Measurements from ENCODE around the gene POLD4.
"Not testable (repeated sequence)": the region's sequence is repeated elsewhere in the genome, so short reads cannot be mapped to it uniquely, and the experiment has no call there.

The POLD4 gene

GRCh38 chr11:67353317-67354074 lies at the start of gene POLD4:
TSS of gene POLD4 (minus strand) at chr11:67353546. CDS start at chr11:67353399, 147 bp downstream.
- DNase-seq: peak; percentile 77

DNA sequence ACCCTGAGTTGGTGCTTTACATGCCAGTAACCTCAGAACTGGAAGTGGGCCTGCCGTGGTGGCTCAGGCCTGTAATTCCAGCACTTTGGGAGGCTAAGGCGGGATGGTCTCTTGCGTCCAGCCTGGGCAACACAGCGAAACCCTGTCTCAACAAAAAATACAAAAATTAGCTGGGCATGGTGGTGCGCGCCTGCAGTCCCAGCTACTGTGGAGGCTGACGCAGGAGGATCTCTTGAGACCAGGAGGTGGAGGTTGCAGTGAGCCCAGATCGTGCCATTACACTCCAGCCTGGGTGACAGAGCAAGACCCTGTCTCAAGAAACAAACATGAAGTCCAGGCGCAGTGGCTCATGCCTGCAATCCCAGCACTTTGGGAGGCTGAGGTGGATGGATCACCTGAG lies 49.7 kb upstream of the POLD4 start:
- not testable (repeated sequence) for DNase-seq

GRCh38 chr11:67402192-67402839 lies 49.0 kb upstream of the POLD4 start:
- DNase-seq: not testable (repeated sequence)

- peak; percentile 62 for DNase-seq
Observed at GRCh38 chr11:67401495-67402191, 48.3 kb upstream of the POLD4 start, which contains the start of gene PPP1CA. TSS of gene PPP1CA (minus strand) at chr11:67401858. CDS start at chr11:67401782, 76 bp downstream.

GRCh38 chr11:67400942-67401494 lies 47.7 kb upstream of the POLD4 start:
- no peak for DNase-seq

GRCh38 chr11:67400251-67400941 lies 47.0 kb upstream of the POLD4 start:
- no peak for DNase-seq

- no peak for DNase-seq
Observed at GRCh38 chr11:67398661-67399563, 45.6 kb upstream of the POLD4 start.

- DNase-seq: no peak
Observed at GRCh38 chr11:67397986-67398660, 44.8 kb upstream of the POLD4 start.

DNA sequence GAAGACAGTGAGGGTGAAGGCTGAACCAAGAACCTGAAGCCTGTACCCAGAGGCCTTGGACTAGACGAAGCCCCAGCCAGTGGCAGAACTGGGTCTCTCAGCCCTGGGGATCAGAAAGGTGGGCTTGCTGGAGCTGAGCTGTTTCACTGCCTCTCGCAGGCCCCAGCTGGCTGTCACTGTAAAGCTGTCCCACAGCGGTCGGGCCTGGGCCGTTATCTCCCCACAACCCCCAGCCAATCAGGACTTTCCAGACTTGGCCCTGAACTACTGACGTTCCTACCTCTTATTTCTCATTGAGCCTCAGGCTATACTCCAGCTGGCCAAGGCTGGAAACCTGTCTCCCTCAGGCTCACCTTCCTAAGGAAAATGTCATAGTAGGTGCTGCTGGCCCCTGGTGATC lies 44.2 kb upstream of the POLD4 start:
- no peak for DNase-seq

DNA sequence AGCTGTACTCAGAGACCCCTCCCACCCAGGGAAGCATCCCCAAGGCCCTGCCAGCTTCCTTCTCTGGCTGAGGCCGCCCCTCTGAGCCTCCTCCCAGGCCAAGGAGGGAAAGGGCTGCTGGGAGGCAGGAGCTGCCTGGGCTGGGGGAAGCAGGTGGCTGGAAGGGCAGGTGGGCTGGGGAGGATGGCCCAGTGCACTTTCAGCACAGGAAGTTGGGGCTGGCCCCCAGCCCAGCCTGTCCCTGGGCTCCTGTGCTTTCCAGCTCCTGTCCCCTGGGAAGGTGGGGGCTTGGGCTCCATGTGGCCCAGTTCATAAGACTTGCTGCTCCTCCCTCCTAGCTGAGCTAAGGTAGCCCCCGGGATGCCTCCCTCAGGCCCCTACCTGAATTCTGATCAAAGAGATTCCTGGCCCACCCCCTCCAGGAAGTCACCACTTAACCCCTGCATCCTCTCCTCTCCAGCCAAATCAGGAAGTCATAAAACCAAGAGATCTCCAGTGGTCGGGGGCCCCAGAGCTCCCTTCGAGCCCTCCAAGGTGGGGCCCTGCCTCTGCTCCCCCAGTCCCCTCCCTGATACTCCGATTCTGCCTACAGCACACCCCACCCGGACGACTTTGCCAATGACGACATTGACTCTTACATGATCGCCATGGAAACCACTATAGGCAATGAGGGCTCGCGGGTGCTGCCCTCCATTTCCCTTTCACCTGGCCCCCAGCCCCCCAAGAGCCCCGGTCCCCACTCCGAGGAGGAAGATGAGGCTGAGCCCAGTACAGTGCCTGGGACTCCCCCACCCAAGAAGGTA lies 43.4 kb upstream of the POLD4 start:
- no peak for DNase-seq

GRCh38 chr11:67396259-67396581 lies 42.9 kb upstream of the POLD4 start:
- DNase-seq: no peak

DNA sequence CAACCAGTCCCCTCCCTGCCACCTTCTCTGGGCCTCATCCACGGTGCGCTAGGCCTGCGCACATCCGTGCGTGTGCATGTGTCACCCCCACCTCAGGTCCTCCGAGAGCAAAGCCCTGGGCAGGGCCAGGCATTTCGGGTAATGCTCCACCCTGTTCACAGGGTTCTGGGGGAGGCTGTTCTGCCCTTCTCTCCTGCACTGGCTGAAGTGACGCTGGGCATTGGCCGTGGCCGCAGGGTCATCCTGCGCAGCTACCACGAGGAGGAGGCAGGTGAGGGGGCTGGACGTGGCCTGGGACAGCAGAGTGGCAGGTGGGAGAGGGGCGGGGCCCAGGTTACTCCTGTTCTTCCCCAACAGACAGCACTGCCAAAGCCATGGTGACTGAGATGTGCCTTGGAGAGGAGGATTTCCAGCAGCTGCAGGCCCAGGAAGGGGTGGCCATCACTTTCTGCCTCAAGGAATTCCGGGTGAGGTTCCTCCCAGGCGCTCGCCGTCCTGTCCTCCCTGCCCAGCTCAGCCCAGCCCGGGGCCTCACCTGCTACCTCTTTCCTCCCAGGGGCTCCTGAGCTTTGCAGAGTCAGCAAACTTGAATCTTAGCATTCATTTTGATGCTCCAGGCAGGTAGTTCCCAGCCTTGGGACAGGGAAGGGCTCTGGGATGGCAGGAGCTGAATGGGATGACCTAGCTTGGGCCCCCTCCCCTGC lies 42.4 kb upstream of the POLD4 start:
- DNase-seq: no peak

DNA sequence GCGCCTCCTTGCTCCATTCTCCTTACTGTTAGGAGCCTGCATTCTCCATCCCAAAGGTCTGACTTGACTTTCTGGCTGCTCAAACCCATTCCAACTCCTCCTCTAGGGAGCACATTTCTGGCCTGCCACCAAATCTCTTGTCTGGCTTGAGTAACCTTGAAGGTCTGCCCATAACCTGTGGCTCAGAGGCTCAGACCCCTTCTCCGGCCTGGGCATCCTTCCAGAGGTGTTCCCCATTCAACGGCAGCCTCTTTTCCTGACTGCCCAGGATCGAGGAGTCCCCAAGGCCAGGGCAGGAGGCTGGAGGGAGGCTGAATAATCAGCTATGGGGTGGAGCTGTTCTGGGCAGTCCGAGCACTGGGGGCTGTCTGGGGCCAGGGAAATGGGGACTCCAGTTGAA lies 40.6 kb upstream of the POLD4 start:
- DNase-seq: no peak

DNA sequence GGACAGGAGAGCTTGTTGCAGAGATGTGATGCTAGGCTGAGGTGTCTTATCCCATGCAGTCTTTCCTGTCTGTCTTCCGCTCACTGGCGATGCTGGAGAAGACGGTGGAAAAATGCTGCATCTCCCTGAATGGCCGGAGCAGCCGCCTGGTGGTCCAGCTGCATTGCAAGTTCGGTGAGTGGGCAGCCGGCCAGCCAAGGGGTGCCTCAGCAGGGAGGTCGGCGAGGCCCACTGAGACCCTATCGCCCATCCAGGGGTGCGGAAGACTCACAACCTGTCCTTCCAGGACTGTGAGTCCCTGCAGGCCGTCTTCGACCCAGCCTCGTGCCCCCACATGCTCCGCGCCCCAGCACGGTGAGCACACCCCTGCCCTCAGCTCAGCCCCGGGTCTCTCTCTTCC lies 40.1 kb upstream of the POLD4 start:
- no peak for DNase-seq

DNA sequence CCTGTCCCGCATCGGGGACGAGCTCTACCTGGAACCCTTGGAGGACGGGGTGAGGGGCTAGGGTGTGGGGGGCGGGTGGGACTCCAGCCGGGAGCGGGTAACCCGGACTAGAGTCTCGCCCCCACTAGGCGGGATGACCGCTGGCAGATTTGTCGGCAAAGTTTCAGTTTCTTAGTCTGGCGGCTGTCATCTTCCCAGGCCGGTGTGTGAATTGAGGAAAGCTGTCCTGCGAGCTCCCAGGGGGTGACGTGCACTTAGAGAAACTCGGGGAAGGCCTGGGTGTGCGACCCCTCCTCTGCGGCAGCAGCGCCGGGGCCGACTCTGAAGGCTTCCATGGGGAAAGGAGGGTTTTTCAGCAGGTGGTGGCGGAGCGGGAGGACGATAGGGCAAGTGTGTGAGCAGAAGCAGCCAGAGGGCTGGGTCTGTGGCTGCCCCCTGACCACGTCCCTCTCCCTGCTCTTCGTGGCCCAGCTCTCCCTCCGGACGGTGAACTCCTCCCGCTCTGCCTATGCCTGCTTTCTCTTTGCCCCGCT lies 38.9 kb upstream of the POLD4 start:
- no peak for DNase-seq

DNA sequence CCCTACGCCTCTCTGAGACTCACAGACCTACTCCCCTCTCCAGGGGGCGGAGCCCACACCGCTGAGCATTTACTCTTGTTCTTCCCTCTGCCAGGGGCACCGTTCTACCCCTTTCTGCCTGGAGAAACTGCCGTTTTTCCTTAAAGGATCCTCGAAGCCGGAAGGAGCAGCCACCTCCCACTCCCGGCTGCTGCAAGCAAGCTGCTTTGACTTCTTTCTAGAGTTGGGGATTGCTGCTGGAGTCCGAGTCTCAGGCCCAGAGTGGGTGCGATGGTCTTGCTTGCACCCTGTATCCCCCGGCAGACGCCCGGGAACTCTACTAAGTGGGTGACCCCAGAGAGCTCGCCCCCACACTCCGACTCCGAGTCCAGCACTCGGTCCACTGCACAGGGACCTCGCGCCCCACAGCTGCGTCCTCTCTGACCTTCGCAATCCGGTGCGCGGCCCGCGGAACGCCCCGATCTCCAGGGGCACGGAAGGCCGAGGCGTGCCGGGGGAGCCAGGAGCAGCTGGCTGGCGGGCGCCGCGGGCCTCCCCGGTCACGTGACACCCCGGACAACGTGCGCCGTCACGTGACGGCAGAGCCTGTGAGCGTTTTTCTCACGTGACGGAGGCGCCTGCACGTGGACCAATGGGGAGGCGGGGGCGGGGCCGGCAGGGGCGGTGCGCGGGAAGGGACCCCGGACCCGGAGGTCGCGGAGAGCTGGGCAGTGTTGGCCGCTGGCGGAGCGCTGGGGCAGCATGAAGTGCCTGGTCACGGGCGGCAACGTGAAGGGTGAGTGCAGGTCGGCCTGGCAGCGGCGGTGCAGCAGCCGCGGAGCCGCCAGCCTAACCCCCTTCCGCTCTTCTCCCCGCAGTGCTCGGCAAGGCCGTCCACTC lies 38.2 kb upstream of the POLD4 start, which contains the start of gene RAD9A:
RAD9A (plus strand) TSS at position 683 of the 879 bp plus-strand sequence; CDS start at position 742, 59 bp downstream.
- peak; percentile 64 for DNase-seq

DNA sequence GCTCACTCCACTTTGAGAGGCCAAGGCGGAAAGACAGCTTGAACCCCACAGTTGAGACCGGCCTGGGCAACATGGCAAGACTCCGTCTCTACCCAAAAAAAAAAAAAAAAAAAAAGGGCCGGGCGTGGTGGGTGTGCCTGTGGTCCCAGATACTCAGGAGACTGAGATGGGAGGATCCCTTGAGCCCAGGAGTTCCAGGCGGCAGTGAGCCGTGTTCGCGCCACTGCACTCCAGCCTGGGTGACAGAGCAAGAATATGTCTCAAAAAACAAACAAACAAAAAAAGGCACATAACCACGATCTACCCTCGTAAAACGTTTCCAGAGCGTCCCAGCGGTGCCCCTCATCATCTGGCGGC lies 37.6 kb upstream of the POLD4 start:
- no peak for DNase-seq

- no peak for DNase-seq
Observed at GRCh38 chr11:67389477-67389876, 36.1 kb upstream of the POLD4 start.

All from NCI-H1417 treated with DMSO at 0.1 percent for 48 hours (cell line).